Calu3 (cell line): ENCODE data around the gene PRTG. TPM values are rescaled to one million over a fixed set of nuclear protein-coding genes. Genes with fewer than 3 reads are reported as not detected.

ENCODE experiments used
- BruUV-seq: library from RNA; stranded (reverse); fragments of 400-500 nt; replicated peaks from 2 replicates; lab custom pipeline; 2021; lab: Mats Ljungman, UMichigan
- CTCF ChIA-PET: fragments of 300-600 bp; sonication (Branson Sonifier 250); formaldehyde crosslinking; loops from one replicate; lab custom pipeline; 2022; ENCODE audit warnings: antibody characterized with exemption; lab: Charles Lee
- DNase-seq: peaks from one replicate; pipeline ENCODE4 v3.0.0; 2022
- H3K27ac Mint-ChIP-seq: one replicate; pipeline ENCODE4 v1.8.0; 2022; ENCODE audit warnings: mixed read lengths; ENCODE audit not compliant: unreplicated experiment
- H3K27me3 Mint-ChIP-seq: one replicate; pipeline ENCODE4 v1.8.0; 2022; ENCODE audit warnings: mixed read lengths; ENCODE audit not compliant: unreplicated experiment
- H3K36me3 Mint-ChIP-seq: one replicate; pipeline ENCODE4 v1.8.0; 2022; ENCODE audit warnings: mild to moderate bottlenecking, moderate library complexity, mixed read lengths; ENCODE audit not compliant: insufficient read depth, unreplicated experiment
- H3K4me1 Mint-ChIP-seq: one replicate; pipeline ENCODE4 v1.8.0; 2022; ENCODE audit warnings: mild to moderate bottlenecking, low read depth, mixed read lengths; ENCODE audit not compliant: unreplicated experiment
- H3K4me3 Mint-ChIP-seq: one replicate; pipeline ENCODE4 v1.8.0; 2022; ENCODE audit warnings: mild to moderate bottlenecking, low read depth, moderate library complexity, mixed read lengths; ENCODE audit not compliant: unreplicated experiment
- H3K9me3 Mint-ChIP-seq: one replicate; pipeline ENCODE4 v1.8.0; 2022; ENCODE audit warnings: low read depth, mixed read lengths; ENCODE audit not compliant: unreplicated experiment
- intact Hi-C: fragments of 100-400 bp; cut with micrococcal nuclease; formaldehyde crosslinking; loops from one replicate; pipeline ENCODE4 v1.10.0; 2022; ENCODE audit not compliant: unreplicated experiment
- total RNA-seq: library from RNA; stranded (reverse); gene quantifications from 2 replicates; pipeline ENCODE4 v1.2.3, GENCODE V29; 2022
- TF ChIP-seq, protein P1 (sequence below): fragments of 200-600 bp; IDR thresholded peaks from one replicate; pipeline ENCODE4 v1.8.0; 2022; ENCODE audit warnings: antibody characterized with exemption; ENCODE audit not compliant: unreplicated experiment

Gene PRTG
- total RNA-seq, 1 experiment from 2014 or later = 12.0 TPM

DNA sequence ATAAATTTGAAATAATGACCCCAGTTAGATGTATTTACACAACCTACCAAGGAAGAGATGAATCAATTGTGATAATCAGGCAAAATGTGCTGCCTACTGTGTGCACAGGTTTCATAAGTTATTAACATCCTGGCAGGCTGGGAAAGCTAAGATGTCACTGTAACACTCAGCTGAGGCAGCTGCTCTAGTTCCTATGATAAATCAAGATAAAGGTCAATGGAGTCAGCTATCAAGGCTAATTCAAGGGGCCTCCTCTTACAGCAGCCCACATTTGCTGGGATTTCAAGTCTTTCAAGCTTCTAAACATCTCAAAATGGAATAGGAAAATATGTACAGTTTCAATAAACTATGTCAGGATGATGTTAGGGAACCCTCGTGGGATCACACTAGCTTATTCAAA, 84.1 kb downstream of the PRTG start:
- BruUV-seq = no TSS peak
- H3K4me1 Mint-ChIP-seq = peaks cover 11% of the 10 kb centered on the region
- H3K36me3 Mint-ChIP-seq = no peaks in the 10 kb centered on the region
- intact Hi-C loops = no loop called here
- TF ChIP-seq, protein P1, sequence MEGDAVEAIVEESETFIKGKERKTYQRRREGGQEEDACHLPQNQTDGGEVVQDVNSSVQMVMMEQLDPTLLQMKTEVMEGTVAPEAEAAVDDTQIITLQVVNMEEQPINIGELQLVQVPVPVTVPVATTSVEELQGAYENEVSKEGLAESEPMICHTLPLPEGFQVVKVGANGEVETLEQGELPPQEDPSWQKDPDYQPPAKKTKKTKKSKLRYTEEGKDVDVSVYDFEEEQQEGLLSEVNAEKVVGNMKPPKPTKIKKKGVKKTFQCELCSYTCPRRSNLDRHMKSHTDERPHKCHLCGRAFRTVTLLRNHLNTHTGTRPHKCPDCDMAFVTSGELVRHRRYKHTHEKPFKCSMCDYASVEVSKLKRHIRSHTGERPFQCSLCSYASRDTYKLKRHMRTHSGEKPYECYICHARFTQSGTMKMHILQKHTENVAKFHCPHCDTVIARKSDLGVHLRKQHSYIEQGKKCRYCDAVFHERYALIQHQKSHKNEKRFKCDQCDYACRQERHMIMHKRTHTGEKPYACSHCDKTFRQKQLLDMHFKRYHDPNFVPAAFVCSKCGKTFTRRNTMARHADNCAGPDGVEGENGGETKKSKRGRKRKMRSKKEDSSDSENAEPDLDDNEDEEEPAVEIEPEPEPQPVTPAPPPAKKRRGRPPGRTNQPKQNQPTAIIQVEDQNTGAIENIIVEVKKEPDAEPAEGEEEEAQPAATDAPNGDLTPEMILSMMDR = no peak
- no peak for DNase-seq
- no peak overlapping the region for H3K27ac Mint-ChIP-seq
- CTCF ChIA-PET = interaction anchor here (1.4 kb wide), 1 partner anchor 10 kb away, joined by 6 read pairs; no protein-coding TSS in a partner anchor
- no peaks in the 10 kb centered on the region for H3K9me3 Mint-ChIP-seq
- no peaks in the 10 kb centered on the region for H3K27me3 Mint-ChIP-seq
- no peak overlapping the region for H3K4me3 Mint-ChIP-seq

- no peaks in the 10 kb centered on the region for H3K9me3 Mint-ChIP-seq
- CTCF ChIA-PET = no interaction called here
- H3K27ac Mint-ChIP-seq = no peak overlapping the region
- TF ChIP-seq, protein P1 = no peak
- DNase-seq = no peak
- no peaks in the 10 kb centered on the region for H3K27me3 Mint-ChIP-seq
- no peaks in the 10 kb centered on the region for H3K4me1 Mint-ChIP-seq
- intact Hi-C loops = no loop called here
- BruUV-seq = no TSS peak
- H3K4me3 Mint-ChIP-seq = no peak overlapping the region
- no peaks in the 10 kb centered on the region for H3K36me3 Mint-ChIP-seq
Observed at GRCh38 chr15:55654561-55655031, 88.4 kb downstream of the PRTG start.

DNA sequence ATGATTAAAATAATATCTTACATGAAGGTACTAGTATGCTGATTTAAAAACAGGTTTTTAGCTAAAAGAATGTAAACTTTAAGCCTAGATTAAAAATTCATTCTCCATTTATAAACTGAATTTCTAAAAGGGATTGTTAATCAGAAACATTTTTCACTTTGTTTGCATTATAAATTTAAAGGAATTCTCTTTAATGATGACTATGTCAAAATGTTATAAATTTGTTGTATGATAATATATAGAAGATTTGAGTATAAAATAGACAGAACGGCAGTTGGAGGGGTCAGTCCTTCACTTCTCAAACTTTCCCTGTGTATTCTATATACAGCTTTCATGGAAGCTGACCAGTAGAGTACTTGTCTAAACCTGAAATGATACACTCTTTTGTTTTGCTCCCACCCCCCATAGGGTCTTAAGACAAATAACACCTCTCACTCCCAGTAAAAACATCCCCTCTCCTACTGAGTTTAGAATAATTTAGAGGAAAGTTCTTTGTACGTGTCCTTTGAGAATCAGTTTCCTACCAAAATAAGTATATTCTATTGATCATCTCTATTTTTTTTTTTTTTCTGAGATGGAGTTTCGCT, 90.0 kb downstream of the PRTG start:
- no peak overlapping the region for H3K4me3 Mint-ChIP-seq
- H3K27me3 Mint-ChIP-seq = no peaks in the 10 kb centered on the region
- no peak for DNase-seq
- TF ChIP-seq, protein P1 = no peak
- no TSS peak for BruUV-seq
- no peaks in the 10 kb centered on the region for H3K36me3 Mint-ChIP-seq
- H3K4me1 Mint-ChIP-seq = no peaks in the 10 kb centered on the region
- CTCF ChIA-PET = no interaction called here
- H3K27ac Mint-ChIP-seq = no peak overlapping the region
- intact Hi-C loops = no loop called here
- H3K9me3 Mint-ChIP-seq = no peaks in the 10 kb centered on the region

DNA sequence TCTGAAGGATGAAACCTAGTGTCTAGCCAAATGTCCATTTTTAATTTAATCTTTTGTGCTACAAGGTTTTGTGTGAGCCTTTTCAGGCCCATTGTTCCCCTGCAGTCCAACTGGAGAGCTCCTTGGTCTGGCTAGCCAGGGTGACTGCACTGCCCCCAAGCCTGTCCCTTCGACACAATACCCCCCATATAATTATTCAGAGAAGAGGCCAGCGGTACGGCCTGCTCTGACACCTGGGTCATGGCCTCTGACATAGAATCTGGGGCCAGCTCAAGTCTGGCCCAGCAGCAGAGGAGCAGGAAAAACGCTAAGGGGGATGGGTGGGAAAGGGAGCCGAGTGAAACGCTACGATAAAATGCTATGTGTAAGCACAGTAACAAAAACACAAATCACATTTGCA, 90.6 kb downstream of the PRTG start:
- H3K36me3 Mint-ChIP-seq = no peaks in the 10 kb centered on the region
- DNase-seq = no peak
- CTCF ChIA-PET = no interaction called here
- no peaks in the 10 kb centered on the region for H3K9me3 Mint-ChIP-seq
- no peak overlapping the region for H3K27ac Mint-ChIP-seq
- no peaks in the 10 kb centered on the region for H3K4me1 Mint-ChIP-seq
- no peak overlapping the region for H3K4me3 Mint-ChIP-seq
- BruUV-seq = no TSS peak
- TF ChIP-seq, protein P1 = no peak
- no peaks in the 10 kb centered on the region for H3K27me3 Mint-ChIP-seq
- intact Hi-C loops = no loop called here
